Measurements from ENCODE around the gene LIMS1.

Gene LIMS1

DNA sequence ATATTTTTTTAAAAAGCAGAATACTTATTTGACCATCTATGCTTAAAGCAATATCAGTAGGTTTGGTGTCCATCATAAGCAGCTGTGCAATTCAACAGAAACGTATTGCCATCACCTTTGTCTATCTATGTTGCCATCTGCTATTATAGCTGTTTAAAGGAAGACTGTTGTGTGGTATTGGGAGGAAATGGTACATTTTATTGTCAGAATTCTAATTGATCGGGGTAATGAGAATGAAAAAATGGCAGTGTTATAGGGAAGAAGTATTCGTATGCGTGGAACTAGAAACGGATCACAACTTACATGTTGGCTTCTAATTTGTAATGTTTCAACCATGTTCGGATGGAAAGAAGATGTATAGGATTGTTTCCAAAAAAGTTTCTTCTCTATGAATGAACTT is 94.7 kb downstream of the LIMS1 start:
- no peak overlapping the region for H3K4me3 ChIP-seq (ENCODE audit: low read length)

DNA sequence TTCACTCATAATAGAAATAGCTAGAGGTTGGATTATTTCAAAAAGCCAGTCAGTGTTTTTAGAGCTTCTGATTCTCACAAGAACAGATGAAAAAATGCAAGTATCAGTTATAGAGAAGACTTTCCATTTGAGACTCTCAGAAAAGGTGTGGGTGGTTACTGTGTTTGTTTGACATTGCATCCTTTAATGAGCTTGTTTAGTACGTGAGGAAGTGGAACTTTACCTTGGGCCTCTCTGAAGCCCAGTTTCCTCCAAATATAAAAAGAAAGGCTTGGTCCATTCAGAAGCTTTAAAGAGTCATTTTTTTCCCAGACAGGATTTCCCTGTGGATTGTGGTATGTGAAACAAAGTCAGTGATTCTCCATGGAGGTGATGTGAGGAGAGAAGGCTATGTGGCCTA is 95.1 kb downstream of the LIMS1 start:
- no peak overlapping the region for H3K4me3 ChIP-seq (ENCODE audit: low read length)
- no peak overlapping the region for H3K4me2 ChIP-seq (ENCODE audit: low read length)
- peaks cover 18% of the 10 kb centered on the region for H3K4me1 ChIP-seq (ENCODE audit: control insufficient read depth, insufficient read depth, low read length)
- no peaks in the 10 kb centered on the region for H3K36me3 ChIP-seq (ENCODE audit: insufficient read depth, low read length)
- H3K9me3 ChIP-seq (replicated peaks; ENCODE audit: low read length), result no peaks in the 10 kb centered on the region
- H3K27me3 ChIP-seq (ENCODE audit: control insufficient read depth, insufficient read depth, low read length), result no peaks in the 10 kb centered on the region
- no peak overlapping the region for H3K9ac ChIP-seq (ENCODE audit: low read depth, low read length)

More for the DNA sequence above, 94.7 kb downstream of the LIMS1 start:
- Histone ChIP-seq H3K9ac (ENCODE audit: low read depth, low read length) (no peak overlapping the region), H3K36me3 (ENCODE audit: insufficient read depth, low read length) (no peaks in the 10 kb centered on the region), H3K4me1 (ENCODE audit: control insufficient read depth, insufficient read depth, low read length) (peaks cover 14% of the 10 kb centered on the region), H3K9me3 (replicated peaks; ENCODE audit: low read length) (no peaks in the 10 kb centered on the region), H3K4me2 (ENCODE audit: low read length) (no peak overlapping the region), H3K27me3 (ENCODE audit: control insufficient read depth, insufficient read depth, low read length) (no peaks in the 10 kb centered on the region)

DNA sequence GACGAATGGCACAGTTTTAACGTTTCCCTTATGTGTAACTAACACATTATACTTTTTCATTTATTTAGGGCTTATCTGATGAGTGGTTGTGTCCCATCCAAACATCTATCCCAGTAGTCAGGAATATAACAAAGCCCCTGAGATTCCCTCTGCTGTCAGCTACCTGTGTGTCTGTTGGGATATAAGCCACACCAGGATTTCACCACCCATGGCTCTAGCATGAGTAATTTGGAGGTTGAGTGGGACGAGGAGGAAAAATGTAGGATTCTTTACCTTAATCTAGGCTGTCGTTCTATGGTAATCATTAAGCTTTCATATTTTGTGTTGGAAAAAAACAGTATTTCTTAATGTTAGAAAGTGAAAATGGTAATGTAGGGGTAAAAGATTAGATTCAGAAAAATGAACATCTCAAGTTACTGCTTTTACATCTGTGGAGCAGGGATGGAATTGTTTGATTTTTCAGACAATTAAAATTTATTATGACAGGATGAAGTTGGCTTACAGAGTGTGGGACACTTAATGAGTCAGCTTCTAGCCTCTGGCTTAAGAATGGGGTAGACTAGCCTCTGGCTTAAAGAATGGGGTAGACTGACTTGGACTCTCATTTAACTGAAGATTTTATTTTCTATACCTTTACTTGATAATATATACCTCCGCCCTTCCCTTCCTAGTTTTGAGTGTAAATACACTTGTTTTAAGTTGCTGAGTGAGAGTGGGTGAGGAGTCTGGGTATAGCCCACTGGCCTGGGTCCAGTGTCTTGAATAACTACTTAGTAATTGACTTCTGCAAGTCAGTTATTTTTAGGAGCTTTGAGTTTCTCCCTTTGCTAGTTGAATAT is 96.5 kb downstream of the LIMS1 start:
- H3K27me3 ChIP-seq (ENCODE audit: control insufficient read depth, insufficient read depth, low read length), result no peaks in the 10 kb centered on the region
- no peaks in the 10 kb centered on the region for H3K9me3 ChIP-seq (replicated peaks; ENCODE audit: low read length)
- no peaks in the 10 kb centered on the region for H3K36me3 ChIP-seq (ENCODE audit: insufficient read depth, low read length)
- no peak overlapping the region for H3K9ac ChIP-seq (ENCODE audit: low read depth, low read length)
- H3K4me3 ChIP-seq (ENCODE audit: low read length), result no peak overlapping the region
- H3K4me2 ChIP-seq (ENCODE audit: low read length), result no peak overlapping the region
- H3K4me1 ChIP-seq (ENCODE audit: control insufficient read depth, insufficient read depth, low read length), result peaks cover 24% of the 10 kb centered on the region

DNA sequence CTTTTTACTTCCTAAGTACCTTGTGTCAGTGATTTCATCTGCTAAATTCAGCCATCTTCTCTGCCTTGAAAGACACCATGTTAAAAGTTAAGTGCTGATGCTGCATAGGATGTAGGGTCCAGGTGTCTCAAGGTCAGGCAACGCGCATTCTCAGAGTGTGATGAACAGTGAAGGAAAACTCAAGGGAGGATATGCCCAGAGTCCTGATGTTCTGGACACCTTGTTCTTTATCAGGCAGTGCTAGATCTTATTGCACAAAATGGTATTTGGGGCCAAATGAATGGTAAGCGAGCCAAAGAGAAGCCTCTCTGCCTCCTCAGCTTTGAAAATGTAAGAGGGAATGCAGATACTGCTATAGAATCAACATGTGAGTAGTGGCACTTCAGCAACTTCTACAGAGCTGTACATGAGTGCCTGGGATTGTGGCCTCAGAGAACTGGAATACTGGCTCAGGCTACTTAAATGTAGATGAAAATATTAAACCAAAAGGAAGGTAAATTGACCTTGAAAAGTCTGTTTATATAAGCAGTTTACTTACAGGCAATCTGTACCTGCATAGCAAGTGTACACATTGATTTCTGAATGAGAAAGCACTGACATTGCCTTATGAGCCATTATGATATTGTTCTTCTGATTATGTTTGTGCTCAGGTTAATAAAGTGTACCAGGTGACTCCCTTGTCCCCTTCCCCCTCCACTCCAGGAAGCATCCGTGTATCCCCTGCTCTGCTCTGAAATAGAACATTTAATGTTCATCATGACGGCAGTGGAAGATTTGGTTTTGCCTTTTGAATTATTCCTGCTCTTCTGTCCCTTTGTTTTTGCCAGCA is 98.3 kb downstream of the LIMS1 start:
- Histone ChIP-seq H3K4me2 (ENCODE audit: low read length) (no peak overlapping the region), H3K4me3 (ENCODE audit: low read length) (no peak overlapping the region), H3K27me3 (ENCODE audit: control insufficient read depth, insufficient read depth, low read length) (no peaks in the 10 kb centered on the region), H3K4me1 (ENCODE audit: control insufficient read depth, insufficient read depth, low read length) (peaks cover 41% of the 10 kb centered on the region), H3K9ac (ENCODE audit: low read depth, low read length) (no peak overlapping the region), H3K9me3 (replicated peaks; ENCODE audit: low read length) (no peaks in the 10 kb centered on the region), H3K36me3 (ENCODE audit: insufficient read depth, low read length) (no peaks in the 10 kb centered on the region)

- peaks cover 49% of the 10 kb centered on the region for H3K4me1 ChIP-seq (ENCODE audit: control insufficient read depth, insufficient read depth, low read length)
These were observed 99.1 kb downstream of the LIMS1 start for GRCh38 chr2:108633409-108633808.

DNA sequence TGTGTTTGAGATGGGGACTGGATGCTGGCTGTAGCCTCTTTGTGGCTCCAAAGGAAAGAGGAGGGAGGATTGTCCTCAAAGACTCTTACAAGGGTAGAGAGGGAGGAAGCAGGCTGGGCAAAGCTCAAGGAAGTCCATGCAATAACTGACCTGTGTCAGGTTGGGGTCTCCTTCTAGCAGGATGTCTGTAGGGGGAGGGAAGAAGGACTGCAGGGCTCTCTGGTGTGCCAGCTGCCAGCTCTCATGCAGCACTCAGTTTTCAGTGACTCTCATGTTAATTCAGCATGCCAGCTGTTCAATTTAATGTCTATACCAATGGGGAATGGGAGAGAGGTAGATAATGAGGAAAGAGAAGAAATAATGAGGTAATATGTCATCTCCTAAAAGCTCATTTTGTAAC is 99.7 kb downstream of the LIMS1 start:
- H3K4me2 ChIP-seq (ENCODE audit: low read length), result no peak overlapping the region
- H3K36me3 ChIP-seq (ENCODE audit: insufficient read depth, low read length), result no peaks in the 10 kb centered on the region
- no peak overlapping the region for H3K4me3 ChIP-seq (ENCODE audit: low read length)
- H3K4me1 ChIP-seq (ENCODE audit: control insufficient read depth, insufficient read depth, low read length), result peaks cover 52% of the 10 kb centered on the region
- H3K9ac ChIP-seq (ENCODE audit: low read depth, low read length), result no peak overlapping the region
- no peaks in the 10 kb centered on the region for H3K27me3 ChIP-seq (ENCODE audit: control insufficient read depth, insufficient read depth, low read length)
- H3K9me3 ChIP-seq (replicated peaks; ENCODE audit: low read length), result no peaks in the 10 kb centered on the region

More at GRCh38 chr2:108633409-108633808, 99.1 kb downstream of the LIMS1 start:
- Histone ChIP-seq H3K36me3 (ENCODE audit: insufficient read depth, low read length) (no peaks in the 10 kb centered on the region), H3K27me3 (ENCODE audit: control insufficient read depth, insufficient read depth, low read length) (no peaks in the 10 kb centered on the region), H3K9ac (ENCODE audit: low read depth, low read length) (no peak overlapping the region), H3K4me2 (ENCODE audit: low read length) (no peak overlapping the region), H3K9me3 (replicated peaks; ENCODE audit: low read length) (no peaks in the 10 kb centered on the region), H3K4me3 (ENCODE audit: low read length) (no peak overlapping the region)

DNA sequence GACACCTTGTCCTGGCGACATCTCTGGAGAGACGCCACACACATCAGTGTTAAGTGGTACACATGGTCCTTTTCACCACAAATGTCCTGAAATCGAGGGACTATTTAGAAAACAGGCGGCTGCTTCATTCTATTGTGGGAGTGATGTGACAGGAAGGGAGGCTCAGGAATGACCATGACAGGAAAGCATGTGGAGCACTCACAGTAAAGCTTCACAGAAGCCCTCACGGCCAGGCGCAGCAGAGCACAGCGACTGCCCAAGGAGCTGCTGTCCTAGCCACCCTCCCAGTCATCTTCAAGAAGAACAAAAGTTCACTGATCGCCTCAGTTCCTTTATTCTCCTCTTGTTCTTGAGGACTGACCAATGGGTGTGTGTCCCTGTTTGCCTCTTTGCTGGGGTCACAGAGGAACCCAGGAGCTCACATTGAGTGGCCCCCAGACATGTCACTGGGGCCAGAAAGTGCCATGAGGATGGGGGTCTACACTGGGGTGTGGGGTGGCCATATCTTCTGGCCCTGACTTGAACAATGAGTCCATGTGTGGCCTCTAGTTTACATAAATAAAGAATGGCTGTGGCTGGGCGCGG is 100.4 kb downstream of the LIMS1 start:
- Histone ChIP-seq H3K4me3 (ENCODE audit: low read length) (no peak overlapping the region), H3K27me3 (ENCODE audit: control insufficient read depth, insufficient read depth, low read length) (no peaks in the 10 kb centered on the region), H3K9ac (ENCODE audit: low read depth, low read length) (no peak overlapping the region), H3K36me3 (ENCODE audit: insufficient read depth, low read length) (no peaks in the 10 kb centered on the region), H3K4me1 (ENCODE audit: control insufficient read depth, insufficient read depth, low read length) (peaks cover 57% of the 10 kb centered on the region), H3K9me3 (replicated peaks; ENCODE audit: low read length) (no peaks in the 10 kb centered on the region), H3K4me2 (ENCODE audit: low read length) (no peak overlapping the region)

GRCh38 chr2:108635630-108636354 is 101.5 kb downstream of the LIMS1 start:
- Histone ChIP-seq H3K4me1 (ENCODE audit: control insufficient read depth, insufficient read depth, low read length) (peaks cover 63% of the 10 kb centered on the region), H3K9me3 (replicated peaks; ENCODE audit: low read length) (no peaks in the 10 kb centered on the region), H3K4me3 (ENCODE audit: low read length) (no peak overlapping the region), H3K27me3 (ENCODE audit: control insufficient read depth, insufficient read depth, low read length) (no peaks in the 10 kb centered on the region), H3K9ac (ENCODE audit: low read depth, low read length) (peak overlapping the region; percentile 34), H3K4me2 (ENCODE audit: low read length) (peak overlapping the region; percentile 56), H3K36me3 (ENCODE audit: insufficient read depth, low read length) (no peaks in the 10 kb centered on the region)

- Histone ChIP-seq H3K9me3 (replicated peaks; ENCODE audit: low read length) (no peaks in the 10 kb centered on the region), H3K27me3 (ENCODE audit: control insufficient read depth, insufficient read depth, low read length) (no peaks in the 10 kb centered on the region), H3K4me1 (ENCODE audit: control insufficient read depth, insufficient read depth, low read length) (peaks cover 68% of the 10 kb centered on the region), H3K36me3 (ENCODE audit: insufficient read depth, low read length) (no peaks in the 10 kb centered on the region), H3K9ac (ENCODE audit: low read depth, low read length) (peak overlapping the region; percentile 74), H3K4me3 (ENCODE audit: low read length) (no peak overlapping the region), H3K4me2 (ENCODE audit: low read length) (peak overlapping the region; percentile 43)
These were observed 103.0 kb downstream of the LIMS1 start for GRCh38 chr2:108637304-108637669.

GRCh38 chr2:108640731-108641130 is 106.5 kb downstream of the LIMS1 start:
- H3K9ac ChIP-seq (ENCODE audit: low read depth, low read length), result peak overlapping the region; percentile 82
- H3K27me3 ChIP-seq (ENCODE audit: control insufficient read depth, insufficient read depth, low read length), result no peaks in the 10 kb centered on the region
- peak overlapping the region; percentile 76 for H3K4me2 ChIP-seq (ENCODE audit: low read length)
- peak overlapping the region; percentile 42 for H3K4me3 ChIP-seq (ENCODE audit: low read length)
- peaks cover 56% of the 10 kb centered on the region for H3K4me1 ChIP-seq (ENCODE audit: control insufficient read depth, insufficient read depth, low read length)
- H3K9me3 ChIP-seq (replicated peaks; ENCODE audit: low read length), result no peaks in the 10 kb centered on the region
- H3K36me3 ChIP-seq (ENCODE audit: insufficient read depth, low read length), result no peaks in the 10 kb centered on the region

GRCh38 chr2:108641756-108642155 is 107.5 kb downstream of the LIMS1 start:
- H3K36me3 ChIP-seq (ENCODE audit: insufficient read depth, low read length), result no peaks in the 10 kb centered on the region
- H3K27me3 ChIP-seq (ENCODE audit: control insufficient read depth, insufficient read depth, low read length), result no peaks in the 10 kb centered on the region
- no peaks in the 10 kb centered on the region for H3K9me3 ChIP-seq (replicated peaks; ENCODE audit: low read length)
- peak overlapping the region; percentile 76 for H3K4me2 ChIP-seq (ENCODE audit: low read length)
- peak overlapping the region; percentile 82 for H3K9ac ChIP-seq (ENCODE audit: low read depth, low read length)
- H3K4me3 ChIP-seq (ENCODE audit: low read length), result peak overlapping the region; percentile 42
- peaks cover 47% of the 10 kb centered on the region for H3K4me1 ChIP-seq (ENCODE audit: control insufficient read depth, insufficient read depth, low read length)

All from skeletal muscle satellite cell (primary cell).